HG03039 (cell line): ENCODE data around the gene TSGA10IP.

Experiments used
- ATAC-seq: cut with Tn5 transposase; IDR thresholded peaks from one replicate; pipeline ENCODE4 v1.9.1; 2021; ENCODE audit warnings: mild to moderate bottlenecking, moderate library complexity; ENCODE audit not compliant: unreplicated experiment

The TSGA10IP gene

GRCh38 chr11:65917434-65918210, 27.7 kb upstream of the TSGA10IP start:
- no peak for ATAC-seq

GRCh38 chr11:65918211-65919140, 26.8 kb upstream of the TSGA10IP start, which contains the start of gene C11orf68:
C11orf68 (minus strand) TSS chr11:65919062; CDS start chr11:65919031, 31 bp downstream.
- ATAC-seq, result peak; percentile 48

- peak; percentile 74 for ATAC-seq
Measured at GRCh38 chr11:65919141-65919572, 26.1 kb upstream of the TSGA10IP start, which contains the start of gene DRAP1. DRAP1 (plus strand) TSS chr11:65919426; CDS start chr11:65919502, 76 bp downstream.

- ATAC-seq, result peak; percentile 29
Measured at GRCh38 chr11:65919573-65920371, 25.5 kb upstream of the TSGA10IP start.

- ATAC-seq, result no peak
Measured at GRCh38 chr11:65920372-65920802, 24.9 kb upstream of the TSGA10IP start.

GRCh38 chr11:65921033-65921555, 24.2 kb upstream of the TSGA10IP start:
- ATAC-seq, result no peak

GRCh38 chr11:65921876-65922275, 23.4 kb upstream of the TSGA10IP start:
- ATAC-seq, result no peak

- ATAC-seq, result no peak
Measured at GRCh38 chr11:65922565-65922964, 22.7 kb upstream of the TSGA10IP start.

- no peak for ATAC-seq
Measured at GRCh38 chr11:65925397-65925796, 19.9 kb upstream of the TSGA10IP start.

GRCh38 chr11:65927904-65928397, 17.3 kb upstream of the TSGA10IP start:
- ATAC-seq, result no peak

GRCh38 chr11:65928667-65929066, 16.6 kb upstream of the TSGA10IP start:
- ATAC-seq, result no peak

- no peak for ATAC-seq
Measured at GRCh38 chr11:65931773-65932557, 13.3 kb upstream of the TSGA10IP start.

- no peak for ATAC-seq
Measured at GRCh38 chr11:65932558-65932919, 12.7 kb upstream of the TSGA10IP start.

- ATAC-seq, result no peak
Measured at GRCh38 chr11:65934014-65934413, 11.3 kb upstream of the TSGA10IP start.

GRCh38 chr11:65937766-65938165, 7.5 kb upstream of the TSGA10IP start:
- no peak for ATAC-seq

- no peak for ATAC-seq
Measured at GRCh38 chr11:65941720-65942310, 3.5 kb upstream of the TSGA10IP start.

GRCh38 chr11:65942531-65942930, 2.7 kb upstream of the TSGA10IP start:
- ATAC-seq, result no peak

- ATAC-seq, result no peak
Measured at GRCh38 chr11:65944191-65944590, 1.1 kb upstream of the TSGA10IP start.

- ATAC-seq, result no peak
Measured at GRCh38 chr11:65944767-65945166, 513 bp upstream of the TSGA10IP start.
